Stomach (tissue), 4 donors: ENCODE results near the gene RBMS3.

Source experiments
- CTCF ChIP-seq, 7 experiments: fragments of 450-650 bp in 4 of 7; fragments of 200-600 bp in 3 of 7; sonication (generic) in 3 of 7; IDR thresholded peaks; one replicate each; pipeline ENCODE4 v1.5.1; 2016 to 2019; ENCODE audit warnings: antibody characterized with exemption in 7 of 7, control low read depth in 2 of 7, mild to moderate bottlenecking in 1 of 7
- EP300 ChIP-seq: sonication (generic); formaldehyde crosslinking; IDR thresholded peaks from one replicate; pipeline ENCODE4 v1.6.1; 2017; ENCODE audit warnings: antibody characterized with exemption
- POLR2AphosphoS5 ChIP-seq, 3 donors: sonication (generic); formaldehyde crosslinking; IDR thresholded peaks; one replicate each; pipeline ENCODE4 v1.6.1; 2016; ENCODE audit warnings: antibody characterized with exemption in 3 of 3

- no peak for TF ChIP-seq CTCF (IDR thresholded peaks at IDR 0.05)
- no peak for TF ChIP-seq POLR2AphosphoS5 (IDR thresholded peaks at IDR 0.05)
- TF ChIP-seq EP300 = no peak
Measured at GRCh38 chr3:29721789-29722188, 440.9 kb downstream of the RBMS3 start.
